ENCODE measurements around the gene FAM227A. TPM values are rescaled to one million over a fixed set of nuclear protein-coding genes. Genes with fewer than 3 reads are reported as not detected.

Gene FAM227A
- polyA plus RNA-seq = not detected

- H3K27ac Mint-ChIP-seq = peak within 1 kb of the TSS; percentile 96 to 99 (median 99)
Observed at GRCh38 chr22:38656256-38657044, at the start of gene FAM227A, which contains the start of gene CBY1. Gene FAM227A (minus strand): TSS chr22:38656392. CDS start chr22:38650168, 6,224 bp downstream. Gene CBY1 (plus strand): TSS chr22:38656638. CDS start chr22:38668055, 11,417 bp downstream.

GRCh38 chr22:38705235-38706100 is 49.3 kb upstream of the FAM227A start, which contains the start of gene GTPBP1:
Gene GTPBP1 (plus strand): TSS chr22:38705944. CDS start chr22:38705956, 12 bp downstream.
- Mint-ChIP-seq H3K4me3 (peak within 1 kb of the TSS; percentile 85 to 97 (median 94)), H3K9me3 (peaks cover 0 to 1% (median 0%) of the 10 kb centered on the region in 3 donors), H3K27me3 (no peaks in the 10 kb centered on the region), H3K36me3 (no peaks in the 10 kb centered on the region), H3K4me1 (peaks cover 27 to 50% (median 43%) of the 10 kb centered on the region in 3 donors), H3K27ac (peak within 1 kb of the TSS; percentile 74 to 99 (median 96))

More at GRCh38 chr22:38656256-38657044, at the start of gene FAM227A, which contains the start of gene CBY1:
- H3K4me1 Mint-ChIP-seq = peaks cover 0 to 14% (median 12%) of the 10 kb centered on the region in 3 donors
- H3K9me3 Mint-ChIP-seq = no peaks in the 10 kb centered on the region
- peak within 1 kb of the TSS; percentile 94 to 99 (median 97) for H3K4me3 Mint-ChIP-seq
- no peaks in the 10 kb centered on the region for H3K27me3 Mint-ChIP-seq
- H3K36me3 Mint-ChIP-seq = no peaks in the 10 kb centered on the region

- Mint-ChIP-seq H3K27me3 (no peaks in the 10 kb centered on the region), H3K36me3 (no peaks in the 10 kb centered on the region), H3K27ac (peak overlapping the region; percentile 74 to 99 (median 96)), H3K9me3 (peaks cover 0 to 1% (median 0%) of the 10 kb centered on the region in 3 donors), H3K4me3 (peak overlapping the region; percentile 70 to 92 (median 91)), H3K4me1 (peaks cover 26 to 46% (median 43%) of the 10 kb centered on the region in 3 donors)
Observed at GRCh38 chr22:38704654-38705234, 48.6 kb upstream of the FAM227A start.

DNA sequence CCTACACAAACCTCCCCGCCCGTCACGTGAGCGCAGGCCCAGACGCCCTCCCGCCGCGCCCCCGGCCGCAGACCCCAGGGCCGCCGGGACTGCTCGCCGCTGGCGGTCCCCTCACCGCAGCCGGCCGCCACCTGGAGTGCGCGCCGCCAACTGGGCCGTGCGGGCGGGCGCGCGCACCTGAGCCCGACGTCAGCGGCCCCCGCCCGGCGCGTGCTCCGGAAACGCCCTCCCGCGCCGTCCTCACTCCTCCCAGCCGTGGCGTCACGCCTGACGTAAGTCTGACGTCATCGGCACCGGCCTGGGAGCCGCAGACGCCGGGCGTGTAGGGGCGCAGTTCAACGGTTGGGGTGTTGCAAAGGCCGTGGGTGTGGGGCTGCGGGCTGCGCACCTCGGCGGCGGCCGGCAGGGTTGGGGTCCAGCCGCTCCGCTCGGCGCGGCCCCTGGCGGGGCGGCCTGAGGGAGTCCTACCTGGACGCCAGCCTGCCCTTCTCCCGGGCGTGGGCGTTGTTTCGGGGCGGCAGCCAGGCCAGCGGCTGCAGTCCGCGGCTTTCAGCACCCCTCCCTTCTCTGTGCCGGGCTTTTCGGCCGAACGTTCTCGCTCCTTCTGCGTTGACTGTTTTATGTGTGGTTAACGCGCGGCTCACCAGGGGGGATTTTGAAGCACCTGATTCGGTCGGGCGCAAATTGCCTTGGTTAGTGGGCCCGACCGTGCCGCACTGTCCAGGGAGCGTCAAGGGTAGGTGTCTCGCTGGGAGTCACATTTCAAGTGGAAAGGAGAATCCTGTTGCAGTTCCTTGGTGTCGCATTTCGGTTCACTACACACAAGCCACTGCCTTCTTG is 44.8 kb upstream of the FAM227A start, which contains the start of gene JOSD1:
TSS of gene JOSD1 (minus strand) at position 155 of the 840 bp plus-strand sequence. CDS start 956 bp downstream, outside the sequence.
- Mint-ChIP-seq H3K27ac (peak within 1 kb of the TSS; percentile 98 to 100 (median 99)), H3K36me3 (no peaks in the 10 kb centered on the region), H3K9me3 (peaks cover 0 to 1% (median 0%) of the 10 kb centered on the region in 3 donors), H3K4me3 (peak within 1 kb of the TSS; percentile 94 to 99 (median 96)), H3K4me1 (peaks cover 40 to 53% (median 44%) of the 10 kb centered on the region in 3 donors), H3K27me3 (no peaks in the 10 kb centered on the region)

GRCh38 chr22:38700270-38700788 is 44.1 kb upstream of the FAM227A start:
- Mint-ChIP-seq H3K4me3 (peak overlapping the region; percentile 94 to 99 (median 96)), H3K36me3 (no peaks in the 10 kb centered on the region), H3K27ac (peak overlapping the region; percentile 97 to 100 (median 98)), H3K4me1 (peaks cover 40 to 50% (median 44%) of the 10 kb centered on the region in 3 donors), H3K27me3 (no peaks in the 10 kb centered on the region), H3K9me3 (peaks cover 0 to 1% (median 0%) of the 10 kb centered on the region in 3 donors)

- Mint-ChIP-seq H3K4me3 (peak overlapping the region; percentile 94 to 98 (median 96)), H3K4me1 (peaks cover 40 to 49% (median 40%) of the 10 kb centered on the region in 3 donors), H3K36me3 (no peaks in the 10 kb centered on the region), H3K27ac (peak overlapping the region; percentile 97 to 99 (median 98)), H3K27me3 (no peaks in the 10 kb centered on the region), H3K9me3 (peaks cover 0 to 1% (median 0%) of the 10 kb centered on the region in 3 donors)
Observed at GRCh38 chr22:38699784-38700183, 43.6 kb upstream of the FAM227A start.

DNA sequence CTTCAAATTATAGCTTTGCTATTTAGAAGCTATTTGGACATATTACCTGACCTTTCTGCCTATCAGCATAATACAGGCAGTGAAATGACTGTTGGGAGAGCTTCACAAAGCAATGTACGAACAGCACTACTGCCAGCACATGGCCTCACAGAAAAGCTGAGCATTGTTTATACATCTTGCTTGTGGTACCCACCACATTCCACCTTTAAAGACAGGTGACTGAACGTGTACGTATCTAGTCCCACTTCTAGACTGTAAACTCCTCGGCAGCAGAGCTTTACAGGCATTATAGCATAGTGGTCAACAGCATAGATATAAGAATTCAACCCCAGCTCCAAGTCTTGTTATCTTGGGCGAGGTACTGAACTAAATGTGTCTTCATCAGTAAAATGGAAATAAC is 43.0 kb upstream of the FAM227A start:
- H3K4me3 Mint-ChIP-seq = peak overlapping the region; percentile 94 to 98 (median 96)
- H3K27me3 Mint-ChIP-seq = no peaks in the 10 kb centered on the region
- H3K9me3 Mint-ChIP-seq = peaks cover 0 to 1% (median 0%) of the 10 kb centered on the region in 3 donors
- peak overlapping the region; percentile 59 to 99 (median 98) for H3K27ac Mint-ChIP-seq
- H3K4me1 Mint-ChIP-seq = peaks cover 42 to 48% (median 44%) of the 10 kb centered on the region in 3 donors
- no peaks in the 10 kb centered on the region for H3K36me3 Mint-ChIP-seq

DNA sequence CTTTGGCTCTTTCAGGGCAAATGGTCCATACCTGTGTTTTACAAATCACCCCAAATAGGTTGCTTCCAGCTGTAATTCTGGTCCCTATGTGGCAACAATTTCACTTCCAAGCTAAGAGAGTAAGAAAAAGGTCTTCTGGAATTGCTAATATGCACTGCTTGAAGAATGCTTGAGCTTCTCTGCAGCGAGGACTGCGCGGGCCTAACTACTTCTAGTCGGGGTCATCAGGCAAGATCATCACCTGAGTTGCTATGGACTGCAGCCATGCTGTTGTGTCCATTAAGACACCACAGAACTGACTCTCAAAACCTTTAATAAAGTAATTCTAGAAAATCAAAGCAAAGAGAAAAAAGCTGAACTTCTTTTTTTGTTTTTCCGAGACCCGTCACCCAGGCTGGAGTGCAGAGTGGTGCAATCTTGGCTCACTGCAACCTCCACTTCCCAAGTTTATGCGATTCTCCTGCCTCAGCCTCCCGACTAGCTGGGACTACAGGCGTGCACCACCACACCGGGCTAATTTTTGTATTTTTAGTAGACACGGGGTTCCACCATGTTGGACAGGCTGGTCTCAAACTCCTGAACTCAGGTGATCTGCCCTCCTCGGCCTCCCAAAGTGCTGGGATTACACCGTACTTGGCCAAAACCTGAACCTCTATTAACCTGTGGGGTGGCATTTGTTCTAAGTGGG is 42.4 kb upstream of the FAM227A start:
- Mint-ChIP-seq H3K27ac (peak overlapping the region; percentile 59 to 99 (median 98)), H3K9me3 (peaks cover 0 to 1% (median 0%) of the 10 kb centered on the region in 3 donors), H3K27me3 (no peaks in the 10 kb centered on the region), H3K36me3 (no peaks in the 10 kb centered on the region), H3K4me3 (peak overlapping the region; percentile 21 to 98 (median 96)), H3K4me1 (peaks cover 45 to 50% (median 48%) of the 10 kb centered on the region in 3 donors)

GRCh38 chr22:38697425-38698089 is 41.4 kb upstream of the FAM227A start:
- Mint-ChIP-seq H3K4me3 (peak overlapping the region in 3 of 4 donors; percentile 34 to 94 (median 43)), H3K27me3 (no peaks in the 10 kb centered on the region), H3K36me3 (no peaks in the 10 kb centered on the region), H3K4me1 (peaks cover 47 to 57% (median 57%) of the 10 kb centered on the region in 3 donors), H3K9me3 (peaks cover 0 to 1% (median 0%) of the 10 kb centered on the region in 3 donors), H3K27ac (peak overlapping the region; percentile 25 to 98 (median 28))

DNA sequence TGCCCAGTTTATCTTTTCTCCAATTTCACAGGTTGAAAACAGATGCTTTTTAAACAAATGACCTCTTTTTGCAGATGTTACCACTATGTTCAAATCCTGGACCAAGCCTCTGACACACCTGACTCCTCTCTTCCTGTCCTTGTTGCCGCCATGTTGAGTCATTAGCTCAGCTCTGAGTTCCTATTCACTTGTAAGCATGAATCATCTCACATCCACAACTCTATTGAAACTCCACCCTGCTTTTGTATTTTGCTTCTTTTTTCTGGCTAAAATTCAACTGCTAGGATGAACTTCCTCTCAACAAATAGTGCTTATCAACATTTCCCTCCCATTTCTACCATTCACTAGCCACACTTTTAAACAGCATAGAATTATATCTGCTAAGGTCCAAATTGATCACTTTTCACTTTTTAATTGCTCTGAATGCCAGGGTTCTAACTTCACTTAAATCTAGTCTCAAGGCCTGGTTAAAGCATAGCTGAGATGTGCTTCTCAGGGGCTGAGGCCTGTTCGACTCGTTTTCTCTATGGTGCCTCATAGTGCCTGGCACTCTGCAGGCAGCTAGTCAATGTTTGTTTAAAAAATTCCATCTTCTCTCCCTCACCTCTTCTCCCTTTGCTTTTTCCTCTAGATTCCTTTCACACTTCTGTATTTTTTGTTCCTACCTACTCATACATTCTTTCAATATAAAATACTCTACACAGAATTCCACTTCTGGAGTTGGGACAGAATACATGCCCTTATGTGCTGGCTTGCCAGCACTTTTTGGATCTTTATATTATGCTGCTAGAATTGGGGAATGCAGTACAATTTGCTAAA is 40.6 kb upstream of the FAM227A start:
- Mint-ChIP-seq H3K4me1 (peaks cover 46 to 61% (median 57%) of the 10 kb centered on the region in 3 donors), H3K4me3 (peak overlapping the region in 2 of 4 donors; percentile 41 to 94), H3K36me3 (no peaks in the 10 kb centered on the region), H3K27me3 (no peaks in the 10 kb centered on the region), H3K9me3 (peaks cover 0 to 1% (median 0%) of the 10 kb centered on the region in 3 donors), H3K27ac (peak overlapping the region; percentile 28 to 98 (median 64))

DNA sequence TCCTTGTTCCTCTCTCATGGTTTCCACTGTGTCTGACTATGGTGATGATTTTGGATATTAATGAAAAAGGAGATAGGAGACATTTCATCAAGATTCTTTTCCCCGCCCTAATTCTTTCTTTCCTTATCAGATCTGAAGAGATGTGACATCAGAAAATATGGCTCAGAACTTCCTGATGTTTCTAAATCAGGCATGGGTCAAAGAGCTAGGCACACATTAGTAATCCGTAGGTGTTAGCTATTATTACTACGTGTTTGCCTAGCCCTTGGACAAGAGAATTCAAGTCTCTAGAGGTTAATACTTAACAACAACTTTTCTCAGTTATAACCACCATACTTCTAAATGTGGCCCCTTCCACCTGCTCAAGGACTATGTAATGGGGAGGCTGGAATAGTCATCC is 38.7 kb upstream of the FAM227A start:
- Mint-ChIP-seq H3K27ac (peak overlapping the region in 1 of 3 donors; percentile 5), H3K27me3 (no peaks in the 10 kb centered on the region), H3K4me1 (peaks cover 42 to 60% (median 57%) of the 10 kb centered on the region in 3 donors), H3K4me3 (peak overlapping the region in 1 of 4 donors; percentile 36), H3K36me3 (no peaks in the 10 kb centered on the region), H3K9me3 (no peaks in the 10 kb centered on the region)

Measured in IgD-negative memory B cell (primary cell).